HuH-7 (cell line): ENCODE data around the gene HDAC4.
"Not testable (repeated sequence)": the region's sequence is repeated elsewhere in the genome, so short reads cannot be mapped to it uniquely, and the experiment has no call there.

Experiments
- DNase-seq: peaks from one replicate; pipeline ENCODE4 v3.0.0; 2011; ENCODE audit warnings: low spot score

The HDAC4 gene

GRCh38 chr2:239085201-239085992 lies 315.4 kb downstream of the HDAC4 start:
- no peak for DNase-seq

GRCh38 chr2:239084007-239084406 lies 316.8 kb downstream of the HDAC4 start:
- no peak for DNase-seq

- DNase-seq: no peak
Observed at GRCh38 chr2:239082425-239082824, 318.4 kb downstream of the HDAC4 start.

GRCh38 chr2:239081622-239082021 lies 319.2 kb downstream of the HDAC4 start:
- no peak for DNase-seq

GRCh38 chr2:239081046-239081445 lies 319.8 kb downstream of the HDAC4 start:
- no peak for DNase-seq

GRCh38 chr2:239079671-239080294 lies 321.0 kb downstream of the HDAC4 start:
- DNase-seq: no peak

GRCh38 chr2:239078128-239078924 lies 322.5 kb downstream of the HDAC4 start:
- no peak for DNase-seq

GRCh38 chr2:239077260-239077659 lies 323.6 kb downstream of the HDAC4 start:
- no peak for DNase-seq

- DNase-seq: no peak
Observed at GRCh38 chr2:239075918-239076758, 324.7 kb downstream of the HDAC4 start.

- DNase-seq: no peak
Observed at GRCh38 chr2:239073745-239074530, 326.9 kb downstream of the HDAC4 start.

GRCh38 chr2:239073270-239073669 lies 327.6 kb downstream of the HDAC4 start:
- DNase-seq: no peak

GRCh38 chr2:239072786-239073185 lies 328.0 kb downstream of the HDAC4 start:
- DNase-seq: no peak

- DNase-seq: no peak
Observed at GRCh38 chr2:239070466-239070865, 330.4 kb downstream of the HDAC4 start.

GRCh38 chr2:239069362-239070333 lies 331.2 kb downstream of the HDAC4 start:
- DNase-seq: not testable (repeated sequence)

- no peak for DNase-seq
Observed at GRCh38 chr2:239068411-239068810, 332.4 kb downstream of the HDAC4 start.

GRCh38 chr2:239067196-239067865 lies 333.5 kb downstream of the HDAC4 start:
- DNase-seq: no peak

GRCh38 chr2:239066597-239066996 lies 334.2 kb downstream of the HDAC4 start:
- DNase-seq: no peak

- no peak for DNase-seq
Observed at GRCh38 chr2:239065962-239066361, 334.9 kb downstream of the HDAC4 start.

GRCh38 chr2:239065537-239065936 lies 335.3 kb downstream of the HDAC4 start:
- no peak for DNase-seq
